ENCODE data around the gene CCIN. TPM values are rescaled to one million over a fixed set of nuclear protein-coding genes. Genes with fewer than 3 reads are reported as not detected.

The CCIN gene
- total RNA-seq, 1 experiment from 2014 or later = not detected

- Histone ChIP-seq H2AFZ (no peak overlapping the region), H3K4me3 (no peak overlapping the region), H3K79me2 (ENCODE audit: low read depth) (no peaks in the 10 kb centered on the region), H3K36me3 (ENCODE audit: low read depth) (no peaks in the 10 kb centered on the region), H3K9me3 (ENCODE audit: insufficient read depth, low read depth) (no peaks in the 10 kb centered on the region), H3K9me2 (ENCODE audit: insufficient read depth) (no peaks in the 10 kb centered on the region), H3K27me3 (ENCODE audit: insufficient read depth, low read depth) (no peaks in the 10 kb centered on the region), H3F3A (ENCODE audit: insufficient read depth, low read depth) (no peaks in the 10 kb centered on the region), H3K4me2 (no peak overlapping the region), H3K4me1 (replicated peaks; ENCODE audit: insufficient read depth) (no peaks in the 10 kb centered on the region), H4K20me1 (ENCODE audit: insufficient read depth) (no peaks in the 10 kb centered on the region), H3K27ac (no peak overlapping the region)
- BruUV-seq (replicated peaks) = no TSS peak
- ChIA-PET CTCF (no interaction called here), POLR2A (ENCODE audit: unreplicated experiment) (no interaction called here)
- intact Hi-C loops (cut with micrococcal nuclease; ENCODE audit: unreplicated experiment) = no loop called here
- DNase-seq = no peak
- no peak for TF ChIP-seq CTCF (conservative IDR thresholded peaks at IDR 0.05)
- no peak for TF ChIP-seq EZH2 (IDR thresholded peaks at IDR 0.05; ENCODE audit: low read depth)
Observed at GRCh38 chr9:36123515-36123914, 45.7 kb upstream of the CCIN start.

- TF ChIP-seq CTCF (conservative IDR thresholded peaks at IDR 0.05) = no peak
- TF ChIP-seq EZH2 (IDR thresholded peaks at IDR 0.05; ENCODE audit: low read depth) = no peak
- Histone ChIP-seq H3K4me3 (no peak overlapping the region), H3K36me3 (ENCODE audit: low read depth) (no peaks in the 10 kb centered on the region), H3K9me2 (ENCODE audit: insufficient read depth) (no peaks in the 10 kb centered on the region), H3K9me3 (ENCODE audit: insufficient read depth, low read depth) (no peaks in the 10 kb centered on the region), H3K79me2 (ENCODE audit: low read depth) (no peaks in the 10 kb centered on the region), H4K20me1 (ENCODE audit: insufficient read depth) (no peaks in the 10 kb centered on the region), H3F3A (ENCODE audit: insufficient read depth, low read depth) (no peaks in the 10 kb centered on the region), H2AFZ (no peak overlapping the region), H3K4me2 (no peak overlapping the region), H3K27ac (no peak overlapping the region), H3K4me1 (replicated peaks; ENCODE audit: insufficient read depth) (no peaks in the 10 kb centered on the region), H3K27me3 (ENCODE audit: insufficient read depth, low read depth) (no peaks in the 10 kb centered on the region)
- no TSS peak for BruUV-seq (replicated peaks)
- intact Hi-C loops (cut with micrococcal nuclease; ENCODE audit: unreplicated experiment) = no loop called here
- ChIA-PET POLR2A (ENCODE audit: unreplicated experiment) (no interaction called here), CTCF (no interaction called here)
- DNase-seq = no peak
Observed at GRCh38 chr9:36125062-36125855, 43.9 kb upstream of the CCIN start.

GRCh38 chr9:36126016-36126730 is 43.0 kb upstream of the CCIN start:
- Histone ChIP-seq H3K4me2 (no peak overlapping the region), H3F3A (ENCODE audit: insufficient read depth, low read depth) (no peaks in the 10 kb centered on the region), H2AFZ (no peak overlapping the region), H3K9me2 (ENCODE audit: insufficient read depth) (no peaks in the 10 kb centered on the region), H3K36me3 (ENCODE audit: low read depth) (no peaks in the 10 kb centered on the region), H3K4me3 (no peak overlapping the region), H3K79me2 (ENCODE audit: low read depth) (no peaks in the 10 kb centered on the region), H3K27me3 (ENCODE audit: insufficient read depth, low read depth) (no peaks in the 10 kb centered on the region), H3K9me3 (ENCODE audit: insufficient read depth, low read depth) (no peaks in the 10 kb centered on the region), H4K20me1 (ENCODE audit: insufficient read depth) (no peaks in the 10 kb centered on the region), H3K4me1 (replicated peaks; ENCODE audit: insufficient read depth) (no peaks in the 10 kb centered on the region), H3K27ac (no peak overlapping the region)
- no TSS peak for BruUV-seq (replicated peaks)
- CTCF ChIA-PET = no interaction called here
- TF ChIP-seq CTCF (conservative IDR thresholded peaks at IDR 0.05) = no peak
- no peak for TF ChIP-seq EZH2 (IDR thresholded peaks at IDR 0.05; ENCODE audit: low read depth)
- POLR2A ChIA-PET (ENCODE audit: unreplicated experiment) = no interaction called here
- intact Hi-C loops (cut with micrococcal nuclease; ENCODE audit: unreplicated experiment) = no loop called here
- DNase-seq = no peak

All from PC-9 (cell line).